Measurements from ENCODE around the gene DCLK2. TPM values are rescaled to one million over a fixed set of nuclear protein-coding genes. Genes with fewer than 3 reads are reported as not detected.
A peak's percentile ranks its signal among the peaks of the same experiment; 100 is the strongest.

DCLK2 gene
- total RNA-seq (2014; rRNA removed; shearing (Covaris generic)) = 9.7 and 13.5 TPM in 2 replicates

GRCh38 chr4:150078041-150078578 lies at the start of gene DCLK2:
TSS of gene DCLK2 (plus strand) at chr4:150078445. CDS start at chr4:150079028, 583 bp downstream.
- DNase-seq (ENCODE audit: low read depth) = peak; percentile 81

GRCh38 chr4:150032541-150032940 lies 45.7 kb upstream of the DCLK2 start:
- DNase-seq (ENCODE audit: low read depth) = no peak

- DNase-seq (ENCODE audit: low read depth) = no peak
Measured at GRCh38 chr4:150033081-150033480, 45.2 kb upstream of the DCLK2 start.

- DNase-seq (ENCODE audit: low read depth) = peak; percentile 34
Measured at GRCh38 chr4:150033901-150034300, 44.3 kb upstream of the DCLK2 start.

GRCh38 chr4:150037251-150037856 lies 40.9 kb upstream of the DCLK2 start:
- DNase-seq (ENCODE audit: low read depth) = no peak

- DNase-seq (ENCODE audit: low read depth) = no peak
Measured at GRCh38 chr4:150038335-150039076, 39.7 kb upstream of the DCLK2 start.

DNA sequence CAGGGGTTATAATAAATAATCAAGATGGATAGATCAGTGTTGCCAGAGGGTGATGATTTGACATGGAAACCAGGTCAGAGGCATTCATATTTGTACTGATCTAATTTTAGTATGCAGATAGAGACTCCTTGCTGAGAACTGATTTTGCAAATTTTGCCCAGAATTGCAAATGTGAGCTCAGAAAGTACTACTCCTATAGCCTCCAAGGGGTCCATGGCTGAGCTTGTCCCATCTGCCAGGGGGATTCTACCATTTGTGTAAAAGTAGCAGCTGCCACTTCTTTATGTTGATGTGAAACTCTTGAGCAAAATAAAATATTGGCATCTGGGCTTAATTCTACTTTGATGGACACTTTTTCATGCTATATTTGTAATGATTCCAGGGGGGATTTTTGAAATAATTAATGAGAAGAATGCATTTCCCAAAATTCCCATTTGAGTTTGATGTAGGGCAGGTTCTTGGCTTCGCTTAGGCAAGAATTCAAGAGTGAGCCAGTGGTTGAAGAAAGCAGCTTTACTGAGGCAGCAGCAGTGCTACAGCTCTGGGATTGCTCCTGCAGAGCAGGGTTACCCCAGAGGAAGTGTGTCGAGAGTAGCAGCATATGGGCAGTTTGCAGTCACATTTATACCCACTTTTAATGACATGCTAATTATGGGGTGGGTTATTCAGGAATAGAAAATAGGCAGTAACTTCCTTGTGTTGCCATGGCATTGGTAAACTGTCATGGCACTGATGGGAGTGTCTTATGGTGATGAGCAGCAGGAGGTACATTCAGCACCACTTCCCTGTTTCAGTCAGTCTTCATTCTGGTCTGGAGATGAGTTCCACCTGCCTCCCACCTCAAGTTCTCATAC lies 38.7 kb upstream of the DCLK2 start:
- no peak for DNase-seq (ENCODE audit: low read depth)

DNA sequence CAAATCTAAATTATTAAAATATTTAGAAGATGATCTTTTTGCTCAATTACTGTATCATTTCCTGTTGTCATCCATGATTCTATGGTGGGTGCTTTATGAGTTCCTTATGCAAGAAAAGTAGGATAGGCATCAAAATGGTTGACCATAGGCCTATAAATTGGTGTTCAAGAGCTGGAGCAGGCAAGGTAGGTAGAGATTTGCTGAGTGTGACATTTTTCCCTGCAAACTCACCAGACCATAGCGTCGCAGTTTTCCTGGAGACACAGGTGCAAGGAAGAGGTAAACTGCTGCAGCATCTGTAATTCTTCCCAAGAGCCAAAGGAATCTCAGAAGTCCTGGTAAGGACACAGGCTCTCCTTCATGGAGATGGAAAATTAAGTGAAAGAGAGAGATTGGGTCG lies 33.7 kb upstream of the DCLK2 start:
- no peak for DNase-seq (ENCODE audit: low read depth)

GRCh38 chr4:150045410-150045809 lies 32.8 kb upstream of the DCLK2 start:
- no peak for DNase-seq (ENCODE audit: low read depth)

- DNase-seq (ENCODE audit: low read depth) = no peak
Measured at GRCh38 chr4:150046728-150047217, 31.5 kb upstream of the DCLK2 start.

DNA sequence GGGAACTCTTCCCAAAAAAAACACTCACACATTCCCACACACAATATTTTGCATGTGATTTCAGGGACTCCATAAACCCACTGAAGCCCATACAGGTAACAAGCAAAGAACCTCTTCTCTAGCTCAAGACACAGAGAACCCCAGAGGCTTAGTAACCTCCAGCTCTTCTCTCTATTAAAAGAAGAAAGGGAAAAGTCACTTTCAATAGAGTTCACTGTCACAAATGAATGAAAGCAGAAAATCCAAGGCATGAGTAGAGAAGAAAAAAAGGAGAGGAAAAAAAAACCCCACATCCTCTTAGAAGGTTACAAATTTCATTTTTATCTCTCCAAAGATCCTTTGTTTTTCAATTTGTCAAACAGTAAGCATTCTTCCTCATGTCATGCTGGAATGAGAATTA lies 30.7 kb upstream of the DCLK2 start:
- no peak for DNase-seq (ENCODE audit: low read depth)

GRCh38 chr4:150049682-150050081 lies 28.6 kb upstream of the DCLK2 start:
- no peak for DNase-seq (ENCODE audit: low read depth)

DNA sequence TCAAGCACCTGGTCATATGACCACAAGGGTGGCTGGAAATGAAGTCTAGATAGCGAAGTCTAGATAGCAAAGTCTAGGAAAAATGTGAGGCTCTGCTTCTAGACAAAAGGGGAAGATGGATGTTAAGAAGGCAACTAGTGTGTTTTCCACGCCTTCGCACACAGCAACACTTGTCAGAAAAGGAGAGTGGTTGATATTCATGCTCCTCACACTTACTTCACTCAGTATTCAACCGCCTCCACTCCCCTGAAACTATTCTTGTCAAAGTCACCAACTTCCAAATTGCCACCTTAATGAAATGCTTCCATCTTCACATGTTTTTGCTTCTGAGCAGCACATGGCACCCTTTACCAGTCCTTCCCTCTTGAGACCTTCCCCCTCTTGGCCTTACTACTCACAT lies 27.7 kb upstream of the DCLK2 start:
- DNase-seq (ENCODE audit: low read depth) = no peak

DNA sequence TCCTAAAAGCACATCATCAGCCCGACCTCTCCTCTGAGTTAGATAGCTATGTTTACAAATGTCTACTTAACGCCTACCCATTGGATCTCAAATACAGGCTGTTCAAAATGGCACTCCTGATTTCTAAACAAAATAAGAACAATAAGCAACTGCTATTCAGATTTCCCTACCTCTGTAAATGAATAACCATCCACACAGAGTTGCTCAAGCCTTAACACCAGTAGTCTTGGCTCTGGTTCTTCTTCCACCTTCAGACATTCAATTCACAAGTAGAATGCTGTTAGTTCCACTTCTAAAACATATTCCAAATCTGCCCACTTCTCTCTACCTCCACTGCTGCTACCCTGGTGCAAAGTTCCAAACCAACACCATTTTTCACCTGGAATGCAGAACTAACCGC lies 27.1 kb upstream of the DCLK2 start:
- no peak for DNase-seq (ENCODE audit: low read depth)

- no peak for DNase-seq (ENCODE audit: low read depth)
Measured at GRCh38 chr4:150055467-150055866, 22.8 kb upstream of the DCLK2 start.

- no peak for DNase-seq (ENCODE audit: low read depth)
Measured at GRCh38 chr4:150056569-150056968, 21.7 kb upstream of the DCLK2 start.

DNA sequence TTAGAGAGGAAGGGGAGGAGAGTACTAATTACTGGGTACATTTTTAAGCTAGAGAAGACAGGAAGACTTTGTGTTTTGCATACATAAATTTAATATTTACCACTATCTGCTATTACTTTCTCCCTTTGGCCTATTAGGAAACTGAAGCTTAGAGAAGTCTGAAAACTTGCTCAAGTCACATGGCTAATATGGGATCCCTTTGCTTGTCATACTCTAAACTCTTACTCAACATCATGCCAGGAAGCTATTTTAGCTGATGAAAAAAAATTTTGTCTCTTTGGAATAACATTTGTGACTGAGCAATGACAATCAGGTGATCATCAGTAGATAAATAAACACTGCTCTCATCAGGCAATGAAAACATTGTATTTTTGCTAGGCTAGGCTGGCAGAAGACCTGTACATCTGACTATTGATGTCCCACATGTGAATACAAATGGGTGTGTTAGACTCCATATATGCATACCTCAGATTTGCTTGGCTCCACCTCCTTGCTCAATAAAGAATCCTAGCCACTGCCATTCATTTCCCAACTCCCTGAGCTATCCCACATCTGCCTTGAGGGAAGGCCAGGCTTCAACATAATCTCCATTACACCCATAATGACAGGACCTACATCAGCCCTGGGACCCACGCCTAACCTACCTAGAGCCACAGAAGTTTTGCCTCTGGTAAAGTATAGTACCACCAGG lies 17.0 kb upstream of the DCLK2 start:
- DNase-seq (ENCODE audit: low read depth) = no peak

DNA sequence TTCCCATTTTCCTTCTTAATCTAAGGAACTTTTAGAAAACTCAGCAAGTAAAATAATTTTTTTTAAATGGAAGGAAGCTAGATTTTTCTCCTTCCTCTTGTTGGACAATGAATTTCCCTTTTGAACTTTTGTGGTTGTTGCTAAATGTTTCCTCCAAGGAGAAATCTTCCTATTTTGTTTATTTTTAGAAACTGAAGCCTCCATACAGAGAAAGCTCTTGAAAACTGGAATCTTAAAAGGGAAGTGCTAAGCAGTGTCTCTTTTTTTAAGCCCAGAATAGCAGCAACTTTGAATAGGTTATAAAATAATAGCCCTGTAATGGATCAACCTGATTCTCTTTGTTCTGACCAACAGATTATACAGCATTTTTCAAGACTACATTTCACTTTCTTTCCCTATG lies 15.1 kb upstream of the DCLK2 start:
- no peak for DNase-seq (ENCODE audit: low read depth)

DNA sequence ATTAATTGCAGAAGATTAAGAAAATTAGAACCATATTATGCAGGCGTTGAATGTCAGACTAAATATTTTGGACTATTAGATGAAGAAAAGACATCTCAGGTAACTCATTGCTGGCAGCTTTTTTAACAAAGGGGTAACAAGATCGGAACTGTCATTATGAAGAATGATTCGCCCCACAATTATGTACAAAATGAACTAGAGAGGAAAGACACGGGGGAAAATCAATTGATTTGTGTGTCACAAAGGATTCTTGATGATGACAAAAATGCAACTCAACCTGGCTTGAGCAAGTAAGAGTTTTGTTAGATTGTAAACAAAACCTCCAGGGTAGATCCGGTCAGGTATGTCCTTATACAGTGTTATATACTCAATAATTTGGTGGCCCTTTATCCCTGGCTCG lies 12.5 kb upstream of the DCLK2 start:
- DNase-seq (ENCODE audit: low read depth) = no peak

GRCh38 chr4:150067859-150068258 lies 10.4 kb upstream of the DCLK2 start:
- DNase-seq (ENCODE audit: low read depth) = no peak

- no peak for DNase-seq (ENCODE audit: low read depth)
Measured at GRCh38 chr4:150068300-150068960, 9.8 kb upstream of the DCLK2 start.

Measured in Daoy (cell line).